Stromal cell of bone marrow (primary cell): ENCODE measurements around the gene RTRAF.

ENCODE experiments used
- DNase-seq: peaks from one replicate; pipeline ENCODE4 v3.0.0-alpha.2; 2012; ENCODE audit warnings: low read depth

RTRAF gene

GRCh38 chr14:52020866-52021717 is 31.7 kb downstream of the RTRAF start:
- no peak for DNase-seq

- DNase-seq, result no peak
Measured at GRCh38 chr14:52021957-52022600, 32.7 kb downstream of the RTRAF start.

GRCh38 chr14:52023518-52023917 is 34.2 kb downstream of the RTRAF start:
- peak; percentile 87 for DNase-seq

- DNase-seq, result peak; percentile 75
Measured at GRCh38 chr14:52025310-52025709, 36.0 kb downstream of the RTRAF start.

- DNase-seq, result no peak
Measured at GRCh38 chr14:52026017-52026660, 36.8 kb downstream of the RTRAF start.

- no peak for DNase-seq
Measured at GRCh38 chr14:52026901-52027300, 37.6 kb downstream of the RTRAF start.

- DNase-seq, result no peak
Measured at GRCh38 chr14:52029881-52030280, 40.5 kb downstream of the RTRAF start.

- DNase-seq, result peak; percentile 91
Measured at GRCh38 chr14:52031781-52032180, 42.4 kb downstream of the RTRAF start.

- DNase-seq, result peak; percentile 35
Measured at GRCh38 chr14:52032204-52032801, 43.0 kb downstream of the RTRAF start.

GRCh38 chr14:52033101-52033642 is 43.8 kb downstream of the RTRAF start:
- peak; percentile 33 for DNase-seq

- no peak for DNase-seq
Measured at GRCh38 chr14:52039124-52039815, 49.9 kb downstream of the RTRAF start.

GRCh38 chr14:52040598-52040997 is 51.3 kb downstream of the RTRAF start:
- no peak for DNase-seq

GRCh38 chr14:52042371-52043289 is 53.3 kb downstream of the RTRAF start:
- no peak for DNase-seq

GRCh38 chr14:52043690-52044089 is 54.3 kb downstream of the RTRAF start:
- DNase-seq, result no peak

GRCh38 chr14:52044791-52045522 is 55.6 kb downstream of the RTRAF start:
- DNase-seq, result peak; percentile 87

- DNase-seq, result no peak
Measured at GRCh38 chr14:52046376-52046917, 57.1 kb downstream of the RTRAF start.

GRCh38 chr14:52048116-52048515 is 58.8 kb downstream of the RTRAF start:
- no peak for DNase-seq

- DNase-seq, result peak; percentile 71
Measured at GRCh38 chr14:52048641-52049204, 59.4 kb downstream of the RTRAF start.

GRCh38 chr14:52049271-52049670 is 59.9 kb downstream of the RTRAF start:
- no peak for DNase-seq
